Measurements from ENCODE around the gene DRP2.

Gene DRP2

DNA sequence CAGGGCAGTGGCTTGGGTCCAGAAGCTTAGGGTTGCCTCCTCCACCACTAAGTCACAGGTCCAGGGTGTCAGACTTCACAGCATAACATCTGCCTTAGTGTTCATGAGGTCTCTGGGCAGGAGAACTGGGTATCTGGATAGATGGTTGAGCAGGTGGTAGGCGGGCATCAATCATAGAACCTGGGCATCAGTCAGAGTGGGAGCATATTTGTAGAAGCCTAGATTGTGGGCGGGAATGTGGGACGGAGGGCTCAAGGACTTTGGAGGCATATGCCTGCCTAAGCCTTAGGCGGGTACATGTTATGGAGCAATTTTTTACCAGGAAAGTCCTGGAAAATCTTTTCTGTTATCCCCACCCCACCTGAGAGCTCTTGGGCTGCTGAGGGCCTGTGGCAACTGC is 43.0 kb downstream of the DRP2 start:
- Histone ChIP-seq H3K27me3 (ENCODE audit: insufficient read depth, low read length) (no peaks in the 10 kb centered on the region), H3K4me1 (ENCODE audit: insufficient read depth, low read length, severe bottlenecking) (peaks cover 13% of the 10 kb centered on the region), H3K4me2 (ENCODE audit: low read length) (no peak overlapping the region), H3K36me3 (ENCODE audit: insufficient read depth, low read length) (no peaks in the 10 kb centered on the region), H4K20me1 (ENCODE audit: insufficient read depth, low read length) (no peaks in the 10 kb centered on the region), H3K9ac (ENCODE audit: low read length) (no peak overlapping the region), H3K4me3 (ENCODE audit: low read depth, low read length, poor library complexity, severe bottlenecking) (no peak overlapping the region), H3K9me2 (ENCODE audit: low read depth, low read length) (no peaks in the 10 kb centered on the region), H3K79me2 (ENCODE audit: insufficient read depth, low read length) (no peaks in the 10 kb centered on the region), H2AFZ (ENCODE audit: low read length) (no peak overlapping the region), H3K27ac (ENCODE audit: low read depth, low read length, poor library complexity, severe bottlenecking) (no peak overlapping the region), H3F3A (ENCODE audit: insufficient read depth, low read length) (no peaks in the 10 kb centered on the region), H3K9me3 (ENCODE audit: low read length) (no peaks in the 10 kb centered on the region)
- TF ChIP-seq, protein P1, sequence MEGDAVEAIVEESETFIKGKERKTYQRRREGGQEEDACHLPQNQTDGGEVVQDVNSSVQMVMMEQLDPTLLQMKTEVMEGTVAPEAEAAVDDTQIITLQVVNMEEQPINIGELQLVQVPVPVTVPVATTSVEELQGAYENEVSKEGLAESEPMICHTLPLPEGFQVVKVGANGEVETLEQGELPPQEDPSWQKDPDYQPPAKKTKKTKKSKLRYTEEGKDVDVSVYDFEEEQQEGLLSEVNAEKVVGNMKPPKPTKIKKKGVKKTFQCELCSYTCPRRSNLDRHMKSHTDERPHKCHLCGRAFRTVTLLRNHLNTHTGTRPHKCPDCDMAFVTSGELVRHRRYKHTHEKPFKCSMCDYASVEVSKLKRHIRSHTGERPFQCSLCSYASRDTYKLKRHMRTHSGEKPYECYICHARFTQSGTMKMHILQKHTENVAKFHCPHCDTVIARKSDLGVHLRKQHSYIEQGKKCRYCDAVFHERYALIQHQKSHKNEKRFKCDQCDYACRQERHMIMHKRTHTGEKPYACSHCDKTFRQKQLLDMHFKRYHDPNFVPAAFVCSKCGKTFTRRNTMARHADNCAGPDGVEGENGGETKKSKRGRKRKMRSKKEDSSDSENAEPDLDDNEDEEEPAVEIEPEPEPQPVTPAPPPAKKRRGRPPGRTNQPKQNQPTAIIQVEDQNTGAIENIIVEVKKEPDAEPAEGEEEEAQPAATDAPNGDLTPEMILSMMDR (IDR thresholded peaks at IDR 0.05; ENCODE audit: low read length): no peak
- TF ChIP-seq EZH2 (IDR thresholded peaks at IDR 0.05; ENCODE audit: borderline replicate concordance, low read length): no peak

DNA sequence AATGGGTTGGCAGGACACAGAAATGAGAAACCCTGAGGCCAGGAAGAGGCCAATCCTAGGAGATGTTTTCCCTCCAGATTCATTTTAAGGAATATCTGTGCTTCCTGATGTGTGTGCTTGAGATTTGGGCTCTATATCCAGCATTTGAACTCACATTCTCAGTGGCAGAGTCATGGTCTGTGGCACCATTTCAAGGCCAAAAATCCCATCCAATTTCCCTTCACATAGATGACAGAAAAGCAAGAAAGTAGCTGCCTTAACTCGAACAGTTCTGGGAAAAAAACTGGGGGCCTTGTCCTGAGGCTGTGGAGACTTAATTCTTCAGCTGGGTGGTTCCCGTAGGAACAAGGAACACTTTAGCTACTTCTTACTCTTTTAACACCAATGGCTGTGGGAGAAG is 44.2 kb downstream of the DRP2 start:
- no peak overlapping the region for H3K27ac ChIP-seq (ENCODE audit: low read depth, low read length, poor library complexity, severe bottlenecking)
- no peaks in the 10 kb centered on the region for H4K20me1 ChIP-seq (ENCODE audit: insufficient read depth, low read length)
- TF ChIP-seq, protein P1 (IDR thresholded peaks at IDR 0.05; ENCODE audit: low read length): no peak
- TF ChIP-seq EZH2 (IDR thresholded peaks at IDR 0.05; ENCODE audit: borderline replicate concordance, low read length): no peak
- H3K9ac ChIP-seq (ENCODE audit: low read length): no peak overlapping the region
- peaks cover 1% of the 10 kb centered on the region for H3K4me1 ChIP-seq (ENCODE audit: insufficient read depth, low read length, severe bottlenecking)
- H3K79me2 ChIP-seq (ENCODE audit: insufficient read depth, low read length): no peaks in the 10 kb centered on the region
- H3K9me2 ChIP-seq (ENCODE audit: low read depth, low read length): no peaks in the 10 kb centered on the region
- H3F3A ChIP-seq (ENCODE audit: insufficient read depth, low read length): no peaks in the 10 kb centered on the region
- no peak overlapping the region for H3K4me2 ChIP-seq (ENCODE audit: low read length)
- no peak overlapping the region for H2AFZ ChIP-seq (ENCODE audit: low read length)
- H3K9me3 ChIP-seq (ENCODE audit: low read length): no peaks in the 10 kb centered on the region
- no peaks in the 10 kb centered on the region for H3K27me3 ChIP-seq (ENCODE audit: insufficient read depth, low read length)
- no peaks in the 10 kb centered on the region for H3K36me3 ChIP-seq (ENCODE audit: insufficient read depth, low read length)
- H3K4me3 ChIP-seq (ENCODE audit: low read depth, low read length, poor library complexity, severe bottlenecking): no peak overlapping the region

DNA sequence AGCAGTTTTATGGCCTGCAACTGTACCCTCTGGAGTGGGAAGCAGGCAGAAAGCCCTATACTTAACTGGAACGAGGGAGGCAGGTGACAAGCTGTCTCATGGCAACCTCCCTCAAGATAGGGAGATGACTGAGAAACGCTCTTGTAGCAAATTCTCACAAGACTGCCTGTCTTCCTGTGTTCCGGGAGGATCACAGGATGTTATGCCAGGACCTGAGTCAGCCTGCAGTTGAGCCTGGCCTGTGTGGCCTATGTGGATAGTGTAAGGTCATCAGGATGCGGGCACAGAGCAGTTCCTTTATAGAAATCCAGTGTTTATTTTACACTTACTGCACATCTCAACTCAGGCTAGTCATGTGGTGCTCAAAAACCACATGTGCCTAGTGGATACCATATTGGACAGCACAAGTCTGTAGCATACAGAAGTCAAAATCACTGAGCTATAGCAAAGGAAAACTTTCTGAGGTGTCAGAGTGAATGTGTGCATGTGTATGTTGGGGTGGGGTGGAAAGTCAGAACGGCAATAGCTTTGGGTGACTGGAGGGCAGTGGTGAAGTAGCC is 46.4 kb downstream of the DRP2 start:
- H3K4me1 ChIP-seq (ENCODE audit: insufficient read depth, low read length, severe bottlenecking): no peaks in the 10 kb centered on the region
- H3K27me3 ChIP-seq (ENCODE audit: insufficient read depth, low read length): no peaks in the 10 kb centered on the region
- no peak overlapping the region for H3K4me2 ChIP-seq (ENCODE audit: low read length)
- H3K9me3 ChIP-seq (ENCODE audit: low read length): no peaks in the 10 kb centered on the region
- H3K79me2 ChIP-seq (ENCODE audit: insufficient read depth, low read length): no peaks in the 10 kb centered on the region
- no peak overlapping the region for H3K9ac ChIP-seq (ENCODE audit: low read length)
- no peak overlapping the region for H2AFZ ChIP-seq (ENCODE audit: low read length)
- no peaks in the 10 kb centered on the region for H4K20me1 ChIP-seq (ENCODE audit: insufficient read depth, low read length)
- no peaks in the 10 kb centered on the region for H3K9me2 ChIP-seq (ENCODE audit: low read depth, low read length)
- no peak overlapping the region for H3K27ac ChIP-seq (ENCODE audit: low read depth, low read length, poor library complexity, severe bottlenecking)
- H3F3A ChIP-seq (ENCODE audit: insufficient read depth, low read length): no peaks in the 10 kb centered on the region
- no peak for TF ChIP-seq EZH2 (IDR thresholded peaks at IDR 0.05; ENCODE audit: borderline replicate concordance, low read length)
- TF ChIP-seq, protein P1 (IDR thresholded peaks at IDR 0.05; ENCODE audit: low read length): no peak
- H3K36me3 ChIP-seq (ENCODE audit: insufficient read depth, low read length): no peaks in the 10 kb centered on the region
- no peak overlapping the region for H3K4me3 ChIP-seq (ENCODE audit: low read depth, low read length, poor library complexity, severe bottlenecking)

Data from OCI-LY1 (cell line).